ENCODE data around the gene ALDH9A1. TPM values are rescaled to one million over a fixed set of nuclear protein-coding genes. Genes with fewer than 3 reads are reported as not detected.
"Not testable (repeated sequence)": the region's sequence is repeated elsewhere in the genome, so short reads cannot be mapped to it uniquely, and the experiment has no call there.

The ALDH9A1 gene
- total RNA-seq = 58.0 TPM

DNA sequence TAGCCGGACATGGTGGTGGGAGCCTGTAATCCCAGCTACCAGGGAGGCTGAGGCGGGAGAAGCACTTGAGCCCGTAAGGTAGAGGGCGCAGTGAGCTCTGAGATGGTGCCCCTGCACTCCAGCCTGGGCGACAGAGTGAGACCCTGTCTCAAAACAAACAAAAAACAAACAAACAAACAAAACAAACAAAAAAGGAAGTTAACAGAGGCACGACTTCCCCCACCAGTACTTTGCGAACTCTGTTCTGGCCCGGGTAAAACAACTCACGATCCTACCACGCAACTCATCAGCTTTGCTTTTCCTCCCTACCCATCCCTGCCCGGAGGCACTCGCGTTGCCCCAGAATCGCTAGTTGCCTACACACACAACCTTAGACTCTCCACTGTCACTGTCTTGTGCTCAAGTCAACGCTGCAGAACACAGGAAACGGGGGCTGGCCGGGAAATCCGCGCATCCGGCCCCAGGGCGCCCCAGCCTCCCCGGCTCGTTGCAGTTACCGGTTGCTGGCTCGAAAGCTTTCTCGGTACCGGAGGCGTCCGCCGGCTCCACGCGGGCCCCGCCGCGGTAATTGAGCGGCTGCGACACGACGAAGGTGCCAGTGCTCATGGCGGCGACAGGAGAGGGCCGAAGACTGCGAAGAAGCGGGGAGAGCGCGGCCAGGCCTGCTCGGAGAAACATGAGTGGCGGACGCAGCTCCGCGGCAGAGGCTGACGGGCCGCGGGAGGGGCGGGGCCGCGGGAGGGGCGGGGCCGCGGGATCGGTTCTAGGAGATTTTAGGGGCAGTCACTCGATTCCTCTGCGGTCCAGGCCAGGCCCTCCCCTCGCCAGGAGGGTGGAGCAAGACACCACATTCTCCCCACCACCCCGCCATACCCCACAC is at the start of gene ALDH9A1:
TSS of gene ALDH9A1 (minus strand) at position 682 of the 880 bp plus-strand sequence. CDS start at position 678, 4 bp downstream.
- TF ChIP-seq CTCF (IDR thresholded peaks at IDR 0.05) = peak; percentile 8 to 37 (median 17)
- no peaks in the 10 kb centered on the region for H3K36me3 ChIP-seq
- intact Hi-C loops (cut with DNase I) = loop anchor here (1.0 to 2.0 kb wide), 6 partner anchors 67 to 216 kb away; partner anchors contain the start of genes MGST3 and TMCO1
- H3K9me3 ChIP-seq = no peaks in the 10 kb centered on the region
- peak within 1 kb of the TSS; percentile 95 to 97 for H3K27ac ChIP-seq
- peak within 1 kb of the TSS; percentile 85 to 86 for H3K4me3 ChIP-seq
- no peaks in the 10 kb centered on the region for H3K27me3 ChIP-seq
- H3K4me1 ChIP-seq = peaks cover 4 to 12% of the 10 kb centered on the region in 2 donors
- DNase-seq (ENCODE audit: low spot score in 2 of 2) = peak; percentile 63 to 95

DNA sequence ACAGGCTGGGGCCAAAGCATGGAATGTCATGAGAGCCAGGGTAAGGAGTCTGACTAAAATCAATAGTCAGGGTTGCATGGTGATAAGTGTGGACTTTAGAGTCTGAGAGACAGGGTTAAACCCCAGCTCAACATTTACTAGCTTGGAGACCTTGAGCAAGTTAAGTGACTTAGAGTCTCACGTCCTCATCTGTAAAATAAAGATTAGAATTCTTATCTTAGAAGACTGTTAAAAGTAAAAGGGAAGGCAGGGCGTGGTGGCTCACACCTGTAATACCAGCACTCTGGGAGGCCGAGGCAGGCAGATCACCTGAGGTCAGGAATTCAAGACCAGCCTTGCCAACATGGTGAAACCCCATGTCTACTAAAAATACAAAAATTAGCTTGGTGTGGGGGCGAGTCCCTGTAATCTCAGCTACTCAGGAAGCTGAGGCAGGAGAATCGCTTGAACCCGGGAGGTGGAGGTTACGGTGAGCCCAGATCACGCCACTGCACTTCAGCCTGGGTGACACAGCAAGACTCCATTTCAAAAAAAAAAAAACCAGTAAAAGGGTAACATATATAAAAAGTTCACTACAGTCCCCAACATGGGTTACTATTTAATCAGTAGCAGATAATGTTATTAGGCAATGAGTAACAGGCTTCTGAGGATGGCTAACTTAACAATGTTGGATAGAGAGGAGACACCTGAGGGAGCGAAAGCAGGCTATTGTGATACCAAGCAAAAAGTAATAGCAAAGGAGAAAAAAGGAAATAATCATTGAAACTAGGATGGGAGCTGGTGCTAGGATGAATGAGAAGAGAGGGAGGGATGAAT is 49.5 kb upstream of the ALDH9A1 start:
- no peak for TF ChIP-seq CTCF (IDR thresholded peaks at IDR 0.05)
- Histone ChIP-seq H3K27ac (no peak overlapping the region), H3K4me1 (no peaks in the 10 kb centered on the region), H3K4me3 (no peak overlapping the region), H3K9me3 (no peaks in the 10 kb centered on the region), H3K36me3 (peaks cover 13 to 53% of the 10 kb centered on the region in 2 donors), H3K27me3 (no peaks in the 10 kb centered on the region)
- no peak for DNase-seq (ENCODE audit: low spot score in 2 of 2)
- intact Hi-C loops (cut with DNase I) = no loop called here

GRCh38 chr1:165744913-165745312 is 46.6 kb upstream of the ALDH9A1 start:
- H3K4me3 ChIP-seq; intact Hi-C loops (cut with DNase I); H3K27ac ChIP-seq; DNase-seq (ENCODE audit: low spot score in 2 of 2); H3K9me3 ChIP-seq; H3K4me1 ChIP-seq; H3K27me3 ChIP-seq: not testable (repeated sequence)
- peaks cover 33 to 60% of the 10 kb centered on the region in 2 donors for H3K36me3 ChIP-seq

GRCh38 chr1:165742194-165742593 is 43.8 kb upstream of the ALDH9A1 start:
- H3K4me1 ChIP-seq = no peaks in the 10 kb centered on the region
- intact Hi-C loops (cut with DNase I) = no loop called here
- DNase-seq (ENCODE audit: low spot score in 2 of 2) = no peak
- TF ChIP-seq CTCF (IDR thresholded peaks at IDR 0.05) = no peak
- no peak overlapping the region for H3K4me3 ChIP-seq
- peaks cover 39 to 60% of the 10 kb centered on the region in 2 donors for H3K36me3 ChIP-seq
- H3K9me3 ChIP-seq = no peaks in the 10 kb centered on the region
- no peak overlapping the region for H3K27ac ChIP-seq
- H3K27me3 ChIP-seq = no peaks in the 10 kb centered on the region

- H3K27ac ChIP-seq = no peak overlapping the region
- no peak for DNase-seq (ENCODE audit: low spot score in 2 of 2)
- TF ChIP-seq CTCF (IDR thresholded peaks at IDR 0.05) = no peak
- H3K36me3 ChIP-seq = peaks cover 39 to 59% of the 10 kb centered on the region in 2 donors
- intact Hi-C loops (cut with DNase I) = no loop called here
- H3K4me3 ChIP-seq = no peak overlapping the region
- H3K9me3 ChIP-seq = no peaks in the 10 kb centered on the region
- no peaks in the 10 kb centered on the region for H3K27me3 ChIP-seq
- H3K4me1 ChIP-seq = no peaks in the 10 kb centered on the region
These were observed 40.4 kb upstream of the ALDH9A1 start for GRCh38 chr1:165738794-165739193.

DNA sequence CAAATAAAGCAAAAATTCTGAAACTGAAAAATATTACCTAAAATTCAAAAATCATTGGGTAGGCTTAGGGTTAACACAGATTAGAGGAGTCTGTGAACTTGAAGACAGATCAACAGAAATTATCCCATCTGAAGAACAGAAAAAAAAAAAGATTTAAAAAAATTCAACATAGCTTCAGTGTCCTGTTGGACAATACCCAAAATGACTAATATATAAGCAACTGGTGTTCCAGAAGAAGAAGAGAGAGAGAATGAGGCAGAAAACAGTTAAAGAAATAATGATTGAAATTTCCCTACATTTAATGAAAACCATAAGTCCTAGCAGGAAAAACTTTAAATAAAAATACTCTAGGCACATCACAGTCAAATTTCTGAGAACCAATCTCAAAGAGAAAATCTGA is 38.8 kb upstream of the ALDH9A1 start:
- intact Hi-C loops (cut with DNase I) = no loop called here
- no peak overlapping the region for H3K27ac ChIP-seq
- H3K36me3 ChIP-seq = peaks cover 29 to 49% of the 10 kb centered on the region in 2 donors
- no peak for TF ChIP-seq CTCF (IDR thresholded peaks at IDR 0.05)
- no peak for DNase-seq (ENCODE audit: low spot score in 2 of 2)
- no peaks in the 10 kb centered on the region for H3K9me3 ChIP-seq
- no peaks in the 10 kb centered on the region for H3K4me1 ChIP-seq
- no peak overlapping the region for H3K4me3 ChIP-seq
- no peaks in the 10 kb centered on the region for H3K27me3 ChIP-seq

All from ascending aorta (tissue), 2 donors.